HG03565 (cell line): Measurements from ENCODE around the gene CFAP99.
"Not testable (repeated sequence)": the region's sequence is repeated elsewhere in the genome, so short reads cannot be mapped to it uniquely, and the experiment has no call there.

ENCODE experiments used
- ATAC-seq: cut with Tn5 transposase; IDR thresholded peaks from one replicate; pipeline ENCODE4 v1.9.1; 2021; ENCODE audit warnings: mild to moderate bottlenecking, moderate library complexity; ENCODE audit not compliant: unreplicated experiment

CFAP99 gene

DNA sequence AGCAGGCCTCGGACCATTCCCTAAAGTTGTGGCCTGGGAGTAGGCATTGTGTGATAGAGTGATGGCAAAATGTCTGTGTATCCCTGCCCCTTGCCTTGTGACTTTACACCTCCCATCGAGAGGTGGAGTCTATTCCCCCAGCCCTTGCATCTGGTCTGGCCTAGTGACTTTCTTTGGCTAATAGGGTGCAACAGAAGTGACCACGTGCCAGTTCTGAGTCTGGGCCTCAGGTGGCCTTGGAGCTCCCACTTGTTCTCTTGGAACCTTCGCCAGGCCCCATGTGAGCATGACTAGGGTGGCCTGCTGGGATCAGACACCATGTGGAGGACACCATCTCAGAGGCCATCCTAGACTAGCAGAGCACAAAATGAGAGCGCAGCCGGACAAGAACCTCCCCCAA, 46.3 kb downstream of the CFAP99 start:
- ATAC-seq, result no peak

DNA sequence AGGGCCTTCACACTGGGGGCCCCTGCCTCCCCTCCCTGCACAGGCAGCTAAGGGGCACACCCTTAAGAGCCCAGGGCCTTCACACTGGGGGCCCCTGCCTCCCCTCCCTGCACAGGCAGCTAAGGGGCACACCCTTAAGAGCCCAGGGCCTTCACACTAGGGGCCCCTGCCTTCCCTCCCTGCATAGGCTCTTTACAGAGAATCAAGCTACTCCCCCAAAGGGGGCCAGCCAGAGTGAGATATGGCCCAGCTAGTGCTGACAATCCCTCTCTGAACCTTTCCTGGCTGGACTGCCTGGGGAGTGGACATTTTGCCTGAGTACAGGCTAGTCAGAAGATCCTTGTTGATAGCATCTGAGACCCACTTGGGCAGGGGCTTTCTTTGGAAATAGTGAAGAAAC, 46.8 kb downstream of the CFAP99 start:
- ATAC-seq, result not testable (repeated sequence)

DNA sequence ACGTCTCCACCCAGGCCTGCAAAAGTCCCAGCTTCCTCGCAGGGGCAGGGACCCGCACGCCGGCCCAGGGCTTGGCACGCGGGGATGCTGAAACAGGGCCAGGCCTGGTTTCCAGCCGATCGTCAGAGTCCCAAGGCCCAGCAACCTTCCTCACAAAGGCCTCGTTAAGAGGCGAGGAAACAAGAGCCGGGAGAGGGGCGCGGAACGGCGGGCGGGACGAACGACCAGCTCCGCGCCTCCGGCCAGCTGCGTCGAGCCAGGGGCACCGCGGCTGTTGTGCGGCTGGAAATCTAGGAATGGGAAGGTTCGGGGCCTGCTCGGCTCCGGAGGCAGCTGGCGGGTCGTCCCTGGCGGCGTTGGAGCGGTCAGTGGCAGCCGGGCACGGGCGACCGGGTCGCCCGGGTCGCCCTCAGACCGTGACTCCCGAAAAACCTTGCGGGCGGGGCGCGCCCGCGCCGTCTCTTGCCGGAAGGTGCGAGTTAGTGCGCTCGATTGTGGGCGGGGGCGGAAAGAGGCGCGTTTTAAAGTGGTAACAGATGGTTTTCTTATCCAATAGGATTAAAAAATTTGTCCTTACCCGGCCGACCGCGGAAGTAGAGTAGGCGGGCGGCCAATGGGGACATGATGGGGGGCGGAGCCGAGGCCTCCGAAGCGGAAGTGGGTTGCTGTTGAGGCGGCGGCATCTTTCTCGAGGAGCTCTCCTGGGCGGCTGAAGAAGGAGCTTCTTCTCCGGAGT, 49.9 kb downstream of the CFAP99 start, which contains the start of gene RNF4:
Gene RNF4 (plus strand): TSS at position 651 of the 736 bp plus-strand sequence. CDS start 21,388 bp downstream, outside the sequence.
- peak; percentile 68 for ATAC-seq

DNA sequence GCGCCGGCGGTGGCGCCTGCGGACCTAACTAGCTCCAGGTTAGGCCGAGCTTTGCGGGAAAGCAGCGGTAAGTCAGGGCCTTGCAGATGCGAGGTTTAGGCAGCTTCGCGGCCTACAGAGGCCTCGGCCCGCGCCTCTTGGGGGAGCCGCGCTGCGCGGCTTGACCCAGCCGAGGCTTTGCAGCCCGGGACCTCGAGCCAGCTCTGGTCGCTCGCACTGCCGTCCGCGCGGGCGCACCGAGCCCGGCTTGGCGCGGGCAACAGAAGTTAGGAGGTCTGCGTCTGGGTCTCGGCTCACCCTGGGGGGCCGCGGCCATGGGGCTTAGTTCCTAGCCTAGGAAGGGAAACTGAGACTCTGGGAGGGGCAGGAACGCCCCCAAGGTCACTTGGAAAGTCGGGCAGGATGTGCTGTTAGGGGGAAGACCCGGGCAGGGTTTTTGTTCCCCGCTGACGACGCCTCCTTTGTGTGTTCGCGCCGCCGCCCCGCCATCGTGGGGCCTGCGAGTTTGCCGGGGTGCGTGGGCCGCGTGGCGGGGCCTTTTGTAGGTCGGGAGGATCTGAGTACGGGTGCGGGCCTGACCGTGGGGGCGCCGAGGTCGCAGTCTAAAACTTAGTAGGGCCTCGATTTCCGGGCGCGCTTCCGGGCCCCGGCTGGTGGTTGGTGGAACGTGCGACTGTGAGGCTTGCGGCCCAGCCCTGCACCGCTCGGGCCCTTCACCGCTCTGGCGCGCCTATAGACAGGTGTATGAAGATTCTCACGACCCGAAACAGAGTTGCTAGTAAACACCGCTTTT, 50.6 kb downstream of the CFAP99 start:
- peak; percentile 36 for ATAC-seq

DNA sequence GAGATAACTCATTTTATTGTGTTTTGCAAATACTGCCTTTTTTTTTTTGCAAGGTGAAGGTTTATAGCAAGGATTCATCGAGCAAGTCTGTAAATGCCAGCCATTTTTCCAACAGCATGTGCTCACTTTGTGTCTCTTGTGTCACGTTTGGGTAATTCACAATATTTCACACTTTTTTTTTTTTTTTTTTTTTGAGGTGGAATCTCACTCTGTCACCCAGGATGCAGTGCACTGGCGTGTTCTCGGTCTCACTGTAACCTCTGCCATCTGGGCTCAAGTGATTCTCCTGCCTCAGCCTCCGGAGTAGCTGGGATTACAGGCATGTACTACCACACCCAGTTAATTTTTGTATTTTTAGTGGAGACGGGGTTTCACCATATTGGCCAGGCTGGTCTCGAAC, 52.0 kb downstream of the CFAP99 start:
- ATAC-seq, result no peak

DNA sequence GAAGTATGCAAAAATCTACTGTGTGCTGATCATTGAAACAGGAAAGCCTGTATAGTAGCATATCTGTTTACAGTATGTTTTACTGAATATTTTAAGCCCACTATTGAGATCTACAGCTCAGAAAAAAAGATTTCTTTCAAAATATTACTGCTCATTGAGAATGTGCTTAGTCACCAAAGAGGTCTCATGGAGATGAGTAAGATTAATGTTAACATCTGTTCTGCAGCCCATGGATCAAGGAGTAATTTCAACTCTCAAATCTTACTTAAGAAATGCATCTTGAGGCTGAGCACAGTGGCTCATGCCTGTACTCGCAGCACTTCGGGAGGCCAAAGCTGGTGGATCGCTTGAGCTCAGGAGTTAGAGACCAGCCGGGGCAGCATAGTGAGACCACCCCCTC, 53.4 kb downstream of the CFAP99 start:
- no peak for ATAC-seq

DNA sequence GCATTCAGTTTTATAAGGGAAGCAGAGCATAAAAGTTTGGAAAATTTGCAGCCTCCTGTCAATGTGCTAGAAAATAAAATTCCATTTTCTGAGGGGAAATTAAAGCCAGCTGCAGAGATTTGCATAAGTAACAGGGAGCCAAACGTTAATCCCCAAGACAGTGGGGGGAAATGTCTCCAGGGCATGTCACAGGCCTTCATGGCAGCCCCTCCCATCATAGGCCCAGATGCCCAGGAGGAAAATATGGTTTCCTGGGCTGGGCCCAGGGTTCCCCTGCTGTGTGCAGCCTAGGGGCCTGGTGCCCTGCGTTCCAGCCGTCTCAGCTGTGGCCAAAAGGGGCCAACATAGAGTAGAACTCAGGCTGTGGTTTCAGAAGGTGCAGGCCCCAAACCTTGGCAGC, 59.5 kb downstream of the CFAP99 start:
- no peak for ATAC-seq

DNA sequence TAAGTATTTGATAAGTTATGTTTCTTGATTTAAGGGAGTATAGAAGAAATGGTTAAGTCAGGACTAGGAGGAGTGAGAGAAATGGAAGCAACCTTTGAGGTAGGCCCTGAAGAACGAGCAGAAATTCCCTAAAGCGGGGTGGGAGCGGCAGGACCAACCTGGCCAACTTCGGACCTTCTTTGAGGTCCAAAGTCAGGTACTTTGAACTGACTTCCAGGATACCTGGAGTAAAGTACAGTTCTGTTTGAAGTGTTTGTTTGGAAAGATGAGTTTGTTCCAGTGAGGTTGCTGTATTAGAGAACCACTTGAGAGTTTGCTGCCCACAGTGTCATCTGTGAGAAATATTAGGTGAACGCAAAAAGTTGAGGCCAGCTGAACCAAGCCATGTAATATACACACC, 61.9 kb downstream of the CFAP99 start:
- no peak for ATAC-seq

DNA sequence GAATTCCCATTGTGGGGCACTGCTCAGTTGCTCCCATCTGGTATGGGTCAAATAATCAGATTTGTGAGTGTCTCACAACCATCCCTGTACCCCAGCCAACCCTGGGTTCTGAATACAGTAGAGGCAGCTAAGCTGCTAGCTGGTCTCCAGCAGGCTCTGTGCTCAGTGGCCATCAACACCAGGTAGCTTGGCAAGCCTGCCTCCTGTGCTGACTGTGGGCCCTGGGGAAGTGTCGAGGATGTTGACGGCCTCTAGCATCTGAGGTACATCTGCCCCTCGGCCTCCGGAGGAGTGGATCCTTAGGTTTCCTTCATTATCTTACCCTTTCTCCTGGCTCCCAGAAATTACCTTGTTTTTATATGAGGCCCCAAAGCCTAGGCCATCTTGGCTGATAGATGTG, 63.4 kb downstream of the CFAP99 start:
- no peak for ATAC-seq

DNA sequence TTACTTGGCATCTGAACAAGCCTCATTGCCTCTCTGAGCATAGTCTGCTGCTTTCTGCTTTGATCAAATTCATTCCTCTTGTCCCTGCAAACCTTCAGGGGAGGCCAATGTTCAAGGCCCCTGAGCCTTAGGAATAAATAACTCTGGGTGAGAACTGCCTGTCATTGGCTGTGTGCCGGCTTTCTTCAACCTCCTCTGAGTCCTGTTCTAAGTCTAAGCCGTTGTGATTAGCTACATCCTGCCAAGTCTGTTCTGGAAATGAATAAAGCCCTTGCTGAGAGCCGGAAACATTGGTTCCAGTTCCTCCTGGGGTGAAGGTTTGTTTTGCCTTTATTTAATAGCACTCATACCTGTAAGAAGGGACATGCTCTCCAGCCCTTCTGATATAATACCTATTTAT, 63.9 kb downstream of the CFAP99 start:
- peak; percentile 42 for ATAC-seq

DNA sequence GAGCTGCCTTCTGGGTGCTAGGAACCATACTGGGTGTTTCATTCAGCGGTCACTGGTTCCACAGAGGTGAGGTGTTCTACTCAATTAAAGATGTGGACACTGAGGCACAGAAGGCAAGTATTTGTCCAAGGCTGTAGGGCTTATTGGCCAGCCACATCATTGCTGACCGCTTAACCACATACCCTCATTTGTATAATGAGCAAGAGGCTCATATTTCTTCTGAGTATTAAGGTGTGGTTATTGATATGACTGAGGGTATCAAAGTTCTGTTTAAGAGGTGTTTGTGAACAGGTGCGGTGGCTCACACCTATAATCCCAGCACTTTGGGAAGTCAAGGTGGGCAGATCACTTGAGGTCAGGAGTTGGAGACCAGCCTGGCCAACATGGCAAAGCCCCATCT, 64.5 kb downstream of the CFAP99 start:
- ATAC-seq, result no peak

DNA sequence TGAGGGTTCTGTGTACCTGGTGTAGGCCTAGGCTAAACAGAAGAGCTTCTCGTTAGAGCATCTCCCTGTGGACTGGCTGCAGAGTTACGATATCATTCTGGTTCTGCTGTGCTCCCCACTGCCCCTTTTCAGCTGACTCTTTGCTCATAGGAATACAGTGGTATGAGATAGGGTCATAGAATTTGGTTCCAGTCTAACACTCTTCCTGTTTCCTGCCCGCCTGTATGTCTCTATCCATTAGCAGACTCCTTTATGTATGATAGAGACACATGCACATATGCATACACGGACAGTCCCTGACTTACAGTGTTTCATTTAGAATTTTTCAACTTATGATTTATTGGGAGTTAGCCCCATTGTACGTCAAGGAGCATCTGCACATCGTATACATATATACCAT, 65.4 kb downstream of the CFAP99 start:
- ATAC-seq, result no peak

DNA sequence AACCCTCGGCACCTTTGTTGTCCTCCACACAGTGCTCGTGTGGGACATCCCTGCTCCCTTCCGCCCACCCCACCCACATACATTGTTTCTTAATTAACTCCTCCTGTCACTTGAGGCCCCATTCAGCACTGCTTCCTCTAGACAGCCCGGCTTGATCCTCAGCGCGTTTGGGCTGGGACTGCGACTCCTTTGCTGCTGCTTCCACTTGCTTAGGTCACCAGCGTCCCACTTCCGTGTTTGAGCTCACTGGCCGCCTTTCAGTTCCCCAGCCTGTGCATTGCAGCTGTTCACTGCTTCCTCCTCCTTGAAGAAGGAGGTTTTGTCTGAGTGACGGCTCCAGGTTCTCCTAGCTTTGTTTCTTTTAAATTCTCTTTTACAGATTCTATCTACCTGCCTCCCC, 66.2 kb downstream of the CFAP99 start:
- peak; percentile 49 for ATAC-seq

DNA sequence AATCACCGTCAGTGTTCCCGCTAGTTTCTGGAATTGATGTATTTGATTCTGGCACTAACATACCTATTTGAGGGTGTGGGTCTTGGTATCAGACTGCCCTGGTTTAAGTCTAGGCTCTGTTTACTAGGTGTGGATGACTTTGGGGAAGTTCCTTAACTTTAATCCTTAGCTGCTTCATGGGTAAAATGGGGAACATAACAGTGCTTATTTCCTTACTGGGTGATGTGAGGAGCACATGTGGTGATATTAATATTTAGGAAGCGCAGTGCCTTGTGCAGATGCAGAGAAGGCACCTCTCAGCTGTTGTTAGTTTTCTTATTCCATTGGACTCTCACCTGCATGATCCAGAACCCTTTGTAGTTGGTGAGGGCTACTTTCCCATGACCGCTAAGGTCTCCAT, 67.2 kb downstream of the CFAP99 start:
- no peak for ATAC-seq

DNA sequence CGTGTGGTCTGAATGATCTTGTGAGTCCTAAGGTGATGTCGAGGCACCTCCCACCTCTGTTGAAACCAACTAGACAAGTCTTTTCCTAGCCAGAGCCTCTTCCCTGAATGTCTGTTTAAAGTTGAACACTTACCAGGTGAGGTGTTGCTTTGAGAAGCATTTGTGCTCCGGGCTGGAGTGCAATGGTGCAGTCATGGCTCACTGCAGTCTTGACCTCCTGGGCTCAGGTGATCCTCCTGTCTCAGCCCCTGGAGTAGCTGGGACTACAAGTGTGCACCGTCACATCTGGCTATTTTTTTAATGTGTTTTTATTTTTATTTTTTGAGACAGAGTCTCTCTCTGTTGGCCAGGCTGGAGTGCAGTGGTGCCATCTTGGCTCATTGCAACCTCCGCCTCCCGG, 68.2 kb downstream of the CFAP99 start:
- ATAC-seq, result no peak

DNA sequence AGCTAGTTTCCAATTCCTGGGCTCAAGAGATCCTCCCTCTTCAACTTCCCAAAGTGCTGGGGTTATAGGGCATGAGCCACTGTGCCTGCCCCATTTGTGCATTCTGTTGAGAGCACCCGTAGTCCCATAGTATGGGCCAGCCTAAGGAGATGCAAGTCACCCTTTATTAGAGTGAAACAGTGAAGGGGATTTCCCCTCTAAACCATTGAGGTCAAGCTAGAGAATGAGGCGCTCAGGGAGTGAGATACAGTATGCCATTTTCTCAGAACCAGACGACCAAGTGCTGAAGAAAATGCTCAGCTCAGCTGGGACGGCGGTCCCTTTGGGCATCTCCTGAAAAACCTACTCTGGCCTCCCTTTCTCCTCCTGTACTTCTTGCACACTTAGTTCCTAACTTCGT, 68.9 kb downstream of the CFAP99 start:
- peak; percentile 50 for ATAC-seq

DNA sequence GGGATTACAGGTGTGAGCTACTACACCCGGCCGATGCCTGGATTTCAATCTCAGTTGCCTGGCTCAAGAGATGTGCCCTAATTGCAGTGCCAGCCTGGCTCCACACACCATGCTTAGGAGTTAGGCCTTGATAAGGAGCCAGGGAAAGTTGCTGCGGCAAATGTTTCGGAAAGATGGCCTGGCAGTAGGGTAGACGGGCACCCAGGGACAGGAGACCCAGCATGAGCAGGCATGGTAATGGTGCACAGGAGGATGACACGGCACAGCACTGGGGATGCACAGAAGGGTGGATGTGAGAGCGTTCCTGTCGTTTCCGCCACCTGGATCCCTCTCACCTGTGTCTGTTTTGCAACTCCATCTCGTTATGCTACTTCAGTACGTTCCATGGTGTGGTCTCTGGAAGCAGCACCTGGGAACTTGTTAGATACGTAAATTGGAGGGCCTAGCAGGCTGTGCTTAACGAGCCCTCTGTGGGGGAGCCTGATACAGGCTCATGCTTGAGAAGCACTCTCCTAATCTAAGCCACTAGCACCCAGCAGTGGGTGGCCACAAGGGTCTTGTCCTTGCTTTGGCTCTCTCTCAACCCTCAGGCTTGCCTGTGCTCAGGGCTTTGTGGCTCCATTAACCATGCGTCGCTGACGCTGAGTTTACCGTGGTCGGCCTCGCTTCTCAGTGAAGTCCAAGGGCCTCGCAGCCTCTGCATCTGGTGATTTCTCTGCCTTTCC, 70.5 kb downstream of the CFAP99 start:
- ATAC-seq, result no peak

DNA sequence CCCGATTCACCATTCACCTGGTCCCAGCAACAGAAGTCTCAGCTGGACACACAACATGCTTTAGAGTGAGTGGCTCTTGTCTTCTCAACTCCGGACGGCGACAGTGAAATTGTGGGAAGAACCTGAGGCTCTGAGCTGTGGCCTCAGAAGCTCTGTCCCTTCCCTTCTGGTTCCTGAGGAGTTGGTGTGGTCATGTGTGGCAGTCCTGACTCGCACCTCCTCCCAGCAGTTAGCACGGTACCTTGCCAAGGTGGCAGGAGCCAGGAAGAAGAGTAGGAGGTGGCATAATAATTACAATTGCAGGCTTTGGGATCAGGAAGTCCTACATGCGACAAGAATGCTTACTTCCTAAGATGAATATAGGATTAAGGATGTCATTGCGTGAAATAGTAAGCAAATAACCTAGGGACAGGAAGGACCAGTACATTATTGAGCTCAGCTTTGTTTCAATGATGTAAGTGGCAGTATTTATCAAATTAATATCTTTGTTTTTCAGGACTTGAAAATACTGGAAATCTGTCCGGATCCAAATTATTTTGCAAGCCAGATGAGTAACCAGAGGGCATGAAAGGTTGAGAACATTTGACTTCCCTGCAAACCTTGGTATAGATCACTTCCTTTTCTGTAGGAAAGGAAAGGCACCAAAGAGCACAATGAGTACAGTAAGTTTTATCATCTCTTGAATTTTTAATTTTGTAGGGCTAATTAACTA, 71.2 kb downstream of the CFAP99 start:
- no peak for ATAC-seq

DNA sequence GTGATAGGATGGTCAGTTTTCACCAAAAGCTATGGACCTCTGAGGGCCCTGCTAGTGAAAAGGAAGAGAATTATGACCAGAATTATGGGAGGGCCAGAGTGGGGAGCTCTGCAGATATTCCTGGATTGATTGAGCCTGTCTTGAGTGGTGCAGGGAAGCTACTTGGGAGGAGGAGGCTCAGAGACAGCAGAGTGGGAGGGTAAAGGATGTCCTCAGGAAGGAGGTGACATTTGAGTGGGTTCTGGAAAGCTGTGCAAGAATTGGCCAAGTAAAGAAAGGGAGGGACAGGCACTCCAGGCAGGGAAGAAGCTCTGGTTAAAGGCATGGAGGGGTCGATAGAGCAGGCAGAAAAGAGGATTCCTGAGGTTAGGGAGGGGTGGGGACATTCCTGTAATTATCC, 74.2 kb downstream of the CFAP99 start:
- no peak for ATAC-seq

DNA sequence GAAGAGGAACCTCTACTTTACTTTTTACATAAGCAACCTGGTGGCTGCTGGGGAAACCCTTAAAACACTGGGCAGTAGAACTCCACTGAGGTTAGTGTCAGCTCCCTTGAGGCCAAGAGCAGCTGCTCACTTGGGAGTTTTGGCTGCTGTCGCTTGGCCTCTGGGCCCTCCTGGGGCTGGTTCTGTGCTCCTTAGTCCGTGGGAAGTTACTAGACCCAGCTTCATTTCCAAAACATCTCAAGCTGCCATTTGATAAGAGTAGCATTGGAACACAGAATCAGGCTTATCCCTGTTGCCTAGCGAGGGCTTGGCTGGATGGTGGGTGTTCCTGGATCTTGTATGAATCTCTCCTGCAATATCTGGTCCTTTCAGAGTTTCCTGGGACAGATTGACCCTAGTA, 76.2 kb downstream of the CFAP99 start:
- no peak for ATAC-seq

DNA sequence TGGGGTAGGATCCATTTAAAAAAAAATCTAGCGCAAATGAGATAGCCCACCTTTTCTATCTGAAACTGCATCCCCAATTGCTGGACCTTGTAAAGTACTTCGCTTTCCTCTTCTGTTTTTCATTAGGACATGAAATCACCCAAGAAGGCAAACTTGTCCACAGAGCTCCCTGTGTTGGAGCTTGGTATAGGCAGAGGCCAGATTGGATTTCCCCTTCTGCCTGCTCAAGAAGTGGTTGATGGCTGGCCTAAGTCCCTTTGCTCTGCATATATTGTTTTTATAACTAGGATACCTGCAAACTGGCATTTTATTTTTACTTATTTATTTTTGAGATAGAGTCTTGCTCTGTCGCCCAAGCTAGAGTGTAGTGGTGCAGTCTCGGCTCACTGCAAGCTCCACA, 78.6 kb downstream of the CFAP99 start:
- ATAC-seq, result no peak
